HL-60 (cell line): ENCODE data around the gene GATD1.

ENCODE experiments used
- CTCF ChIP-seq: IDR thresholded peaks from one replicate; pipeline ENCODE4 v1.5.1; 2011; ENCODE audit warnings: low read length, control low read depth, inconsistent platforms; ENCODE audit not compliant: insufficient read depth
- POLR2AphosphoS5 ChIP-seq: IDR thresholded peaks from 2 replicates; pipeline ENCODE4 v1.6.1; 2012; ENCODE audit warnings: low read depth
- REST ChIP-seq: IDR thresholded peaks from 2 replicates; pipeline ENCODE4 v1.6.1; 2012; ENCODE audit warnings: low read depth; ENCODE audit not compliant: insufficient replicate concordance
- SPI1 ChIP-seq: IDR thresholded peaks from 2 replicates; pipeline ENCODE4 v1.6.1; 2012; ENCODE audit warnings: low read depth, mild to moderate bottlenecking, borderline replicate concordance

- no peak for TF ChIP-seq CTCF
- peak; percentile 31; the same call in 1 of the 2 replicates for TF ChIP-seq POLR2AphosphoS5
- TF ChIP-seq REST: no peak
- TF ChIP-seq SPI1: no peak
Observed at GRCh38 chr11:749731-750130, 27.6 kb downstream of the GATD1 start.
